IMR-90 (cell line): ENCODE data around the gene SNX32. TPM values are rescaled to one million over a fixed set of nuclear protein-coding genes. Genes with fewer than 3 reads are reported as not detected.

ENCODE experiments used
- ATAC-seq: fragments of 200-7000 bp; cut with Tn5 transposase; 2 replicates; pipeline ENCODE4 v1.9.1; 2020; ENCODE audit warnings: low read depth, mild to moderate bottlenecking, moderate library complexity
- BruUV-seq: library from RNA; stranded (reverse); fragments of 400-500 nt; replicated peaks from 2 replicates; lab custom pipeline; 2021; lab: Mats Ljungman, UMichigan
- CTCF ChIA-PET: fragments of 300-600 bp; formaldehyde crosslinking; extraction: SDS; loops from one replicate; lab custom pipeline; 2021; ENCODE audit warnings: antibody characterized with exemption; lab: Yijun Ruan, JAX
- POLR2A ChIA-PET: fragments of 300-600 bp; sonication (Branson Sonifier 250); formaldehyde crosslinking; loops from one replicate; lab custom pipeline; 2022; ENCODE audit warnings: antibody characterized with exemption; ENCODE audit not compliant: unreplicated experiment; lab: Charles Lee
- DNase-seq: peaks from one replicate; pipeline ENCODE4 v3.0.0; 2013
- H2AFZ ChIP-seq: replicated peaks from 2 replicates; pipeline ENCODE3; 2013; ENCODE audit warnings: low read length, mild to moderate bottlenecking; ENCODE audit not compliant: poor library complexity
- H2AK5ac ChIP-seq: 2 replicates; pipeline ENCODE4 v1.6.1; 2013; ENCODE audit warnings: low read depth, low read length, inconsistent platforms
- H2AK9ac ChIP-seq: replicated peaks from 2 replicates; pipeline ENCODE3; 2013; ENCODE audit warnings: mild to moderate bottlenecking, low read depth, low read length, moderate library complexity; ENCODE audit not compliant: poor library complexity
- H2BK120ac ChIP-seq: 2 replicates; pipeline ENCODE4 v1.6.1; 2013; ENCODE audit warnings: low read depth, low read length, inconsistent platforms
- H2BK15ac ChIP-seq: 3 replicates; pipeline ENCODE4 v1.6.1; 2013; ENCODE audit warnings: low read depth, low read length, inconsistent platforms
- H2BK20ac ChIP-seq: 2 replicates; pipeline ENCODE4 v1.6.1; 2013; ENCODE audit warnings: low read depth, mild to moderate bottlenecking, inconsistent platforms, low read length, moderate library complexity
- H2BK5ac ChIP-seq: 2 replicates; pipeline ENCODE4 v1.6.1; 2013; ENCODE audit warnings: mild to moderate bottlenecking, low read depth, low read length, inconsistent platforms; ENCODE audit not compliant: poor library complexity, severe bottlenecking
- H3K14ac ChIP-seq: replicated peaks from 2 replicates; pipeline ENCODE4 v1.6.1; 2013; ENCODE audit warnings: low read depth, low read length, inconsistent platforms
- H3K18ac ChIP-seq: 2 replicates; pipeline ENCODE4 v1.6.1; 2013; ENCODE audit warnings: low read depth, low read length, control low read depth
- H3K23ac ChIP-seq: 2 replicates; pipeline ENCODE4 v1.6.1; 2013; ENCODE audit warnings: low read depth, low read length, inconsistent platforms
- H3K27ac ChIP-seq: 2 replicates; pipeline ENCODE4 v1.5.1; 2013; ENCODE audit warnings: mild to moderate bottlenecking, control low read depth, low read length; ENCODE audit not compliant: insufficient read depth
- H3K27me3 ChIP-seq: 2 replicates; pipeline ENCODE4 v1.6.1; 2013; ENCODE audit warnings: low read length; ENCODE audit not compliant: control insufficient read depth, insufficient read depth
- H3K36me3 ChIP-seq: 2 replicates; pipeline ENCODE4 v1.6.1; 2013; ENCODE audit warnings: low read length, mixed read lengths; ENCODE audit not compliant: control insufficient read depth, insufficient read depth
- H3K4ac ChIP-seq: 2 replicates; pipeline ENCODE4 v1.6.1; 2013; ENCODE audit warnings: low read depth, low read length, inconsistent platforms
- H3K4me1 ChIP-seq: 2 replicates; pipeline ENCODE4 v1.6.1; 2013; ENCODE audit warnings: low read length, mixed read lengths; ENCODE audit not compliant: control insufficient read depth, insufficient read depth
- H3K4me2 ChIP-seq: 2 replicates; pipeline ENCODE4 v1.6.1; 2013; ENCODE audit warnings: low read depth, mild to moderate bottlenecking, control low read depth, low read length, moderate library complexity
- H3K4me3 ChIP-seq: 2 replicates; pipeline ENCODE4 v1.5.1; 2013; ENCODE audit warnings: low read depth, mild to moderate bottlenecking, control low read depth, low read length, moderate library complexity; ENCODE audit not compliant: insufficient read depth
- H3K56ac ChIP-seq: 2 replicates; pipeline ENCODE4 v1.6.1; 2013; ENCODE audit warnings: low read length, inconsistent platforms; ENCODE audit not compliant: insufficient read depth; ENCODE audit errors: extremely low read depth
- H3K79me1 ChIP-seq, 2 experiments: 2 replicates each; pipeline ENCODE4 v1.6.1; 2013; ENCODE audit warnings: low read length in 2 of 2, inconsistent platforms in 1 of 2, low read depth in 1 of 2
- H3K9ac ChIP-seq: 2 replicates; pipeline ENCODE4 v1.6.1; 2013; ENCODE audit warnings: low read depth, low read length, control low read depth
- H3K9me1 ChIP-seq: 2 replicates; pipeline ENCODE4 v1.6.1; 2013; ENCODE audit warnings: low read length, inconsistent platforms; ENCODE audit not compliant: insufficient read depth
- H3K9me3 ChIP-seq: 2 replicates; pipeline ENCODE4 v1.6.1; 2013; ENCODE audit warnings: low read length; ENCODE audit not compliant: control insufficient read depth, insufficient read depth
- H4K20me1 ChIP-seq: 2 replicates; pipeline ENCODE4 v1.6.1; 2013; ENCODE audit warnings: low read length, inconsistent platforms; ENCODE audit not compliant: insufficient read depth
- H4K5ac ChIP-seq: 2 replicates; pipeline ENCODE4 v1.6.1; 2013; ENCODE audit warnings: mild to moderate bottlenecking, low read depth, low read length, control low read depth
- H4K8ac ChIP-seq, 2 experiments: 2 replicates each; pipeline ENCODE4 v1.6.1; 2013; ENCODE audit warnings: low read depth in 2 of 2, low read length in 2 of 2, control low read depth in 1 of 2, inconsistent platforms in 1 of 2
- H4K91ac ChIP-seq: 2 replicates; pipeline ENCODE4 v1.6.1; 2013; ENCODE audit warnings: low read depth, low read length, inconsistent platforms; ENCODE audit not compliant: insufficient read depth
- BHLHE40 ChIP-seq: fragments of 150-350 bp; IDR thresholded peaks from 2 replicates; pipeline ENCODE4 v1.6.1; 2016; ENCODE audit warnings: mild to moderate bottlenecking, low read depth, low read length
- CEBPB ChIP-seq: IDR thresholded peaks from 2 replicates; pipeline ENCODE4 v1.6.1; 2012; ENCODE audit warnings: low read depth, low read length, improper control_type of control experiment
- CHD1 ChIP-seq: IDR thresholded peaks from 2 replicates; pipeline ENCODE4 v1.6.1; 2012; ENCODE audit warnings: low read depth, low read length, improper control_type of control experiment
- ELK1 ChIP-seq: fragments of 150-350 bp; IDR thresholded peaks from 2 replicates; pipeline ENCODE4 v1.6.1; 2016; ENCODE audit warnings: low read depth, mild to moderate bottlenecking, low read length, moderate library complexity, borderline replicate concordance
- FOS ChIP-seq: fragments of 150-350 bp; IDR thresholded peaks from 2 replicates; pipeline ENCODE4 v1.6.1; 2016; ENCODE audit warnings: low read depth, low read length
- MAFK ChIP-seq: IDR thresholded peaks from 2 replicates; pipeline ENCODE4 v1.6.1; 2012; ENCODE audit warnings: low read depth, low read length, improper control_type of control experiment
- MAZ ChIP-seq: IDR thresholded peaks from 2 replicates; pipeline ENCODE4 v1.6.1; 2012; ENCODE audit warnings: low read depth, mild to moderate bottlenecking, low read length, improper control_type of control experiment, moderate library complexity, borderline replicate concordance
- NFE2L2 ChIP-seq: fragments of 150-350 bp; IDR thresholded peaks from 2 replicates; pipeline ENCODE4 v1.6.1; 2016; ENCODE audit warnings: low read depth, mild to moderate bottlenecking, low read length
- POLR2A ChIP-seq: IDR thresholded peaks from 2 replicates; pipeline ENCODE4 v1.6.1; 2012; ENCODE audit warnings: mild to moderate bottlenecking, low read depth, low read length
- RAD21 ChIP-seq: IDR thresholded peaks from 2 replicates; pipeline ENCODE4 v1.6.1; 2012; ENCODE audit warnings: low read length, improper control_type of control experiment
- RFX5 ChIP-seq: IDR thresholded peaks from 2 replicates; pipeline ENCODE4 v1.8.0; 2012; ENCODE audit warnings: low read depth, mild to moderate bottlenecking, low read length, moderate library complexity
- SMC3 ChIP-seq: fragments of 150-350 bp; IDR thresholded peaks from 2 replicates; pipeline ENCODE4 v1.6.1; 2016; ENCODE audit warnings: low read depth, mild to moderate bottlenecking, antibody characterized with exemption, low read length, moderate library complexity
- USF2 ChIP-seq: fragments of 150-350 bp; IDR thresholded peaks from 2 replicates; pipeline ENCODE4 v1.6.1; 2017; ENCODE audit warnings: mild to moderate bottlenecking, antibody characterized with exemption, low read length, low read depth
- WGBS, 2 experiments: methylation state at CpG; one replicate each; pipeline versions ENCODE4 v1.1.5 to v1.1.7; 2013; ENCODE audit warnings: missing lambda C conversion rate in 2 of 2; ENCODE audit not compliant: insufficient read length in 1 of 2; ENCODE audit errors: extremely low coverage in 2 of 2; 5-methylcytosine and 5-hydroxymethylcytosine counted together
- dilution Hi-C: fragments of 300-500 bp; cut with HindIII; formaldehyde crosslinking; loops from one replicate; pipeline ENCODE4 v1.14.3; 2018; ENCODE audit warnings: low sequenced_read_pairs; ENCODE audit not compliant: unreplicated experiment
- in situ Hi-C: fragments of 300-500 bp; cut with MboI; formaldehyde crosslinking; loops from 3 replicates; pipeline ENCODE4 v1.14.3; 2019; ENCODE audit warnings: low sequenced_read_pairs, inconsistent platforms, mixed read lengths
- intact Hi-C: fragments of 100-400 bp; cut with micrococcal nuclease; formaldehyde crosslinking; loops from 2 replicates; pipeline ENCODE4 v1.10.0; 2022
- polyA plus RNA-seq, 3 experiments: library from polyadenylated mRNA; depleted of rRNA; stranded (reverse); fragments of >200 nt; gene quantifications; 2 replicates each; pipeline ENCODE4 v1.2.3, GENCODE V29; 2012; ENCODE audit warnings: low replicate concordance in 1 of 3
- total RNA-seq: library from RNA; depleted of rRNA; stranded (reverse); fragments of >200 nt; gene quantifications from 2 replicates; pipeline ENCODE4 v1.2.3, GENCODE V29; 2012

The SNX32 gene
- total and polyA plus RNA-seq, 2 of the 4 experiments (the other 2 are of a cell fraction): 0.36 to 0.79 TPM

- dilution Hi-C loops: no loop called here
- intact Hi-C loops: no loop called here
- Histone ChIP-seq H2AK9ac (no peak overlapping the region), H3K4ac (no peak overlapping the region), H3K9me3 (no peaks in the 10 kb centered on the region), H3K4me1 (peaks cover 7% of the 10 kb centered on the region), H3K4me3 (no peak overlapping the region), H2AK5ac (no peak overlapping the region), H4K91ac (no peak overlapping the region), H4K20me1 (peaks cover 46% of the 10 kb centered on the region), H3K79me1 (peaks cover 14 to 79% of the 10 kb centered on the region in 2 experiments), H3K9ac (no peak overlapping the region), H3K56ac (no peak overlapping the region), H3K27ac (no peak overlapping the region), H2BK20ac (no peak overlapping the region), H4K5ac (no peak overlapping the region), H3K14ac (no peak overlapping the region), H2BK5ac (no peak overlapping the region), H3K9me1 (peaks cover 9% of the 10 kb centered on the region; the same call in 1 of the 2 replicates), H3K18ac (no peak overlapping the region), H4K8ac (peak overlapping the region in 1 of 2 experiments; percentile 10; a peak in 1 of 4 replicates), H2BK15ac (no peak overlapping the region), H3K23ac (no peak overlapping the region), H2AFZ (no peak overlapping the region), H3K27me3 (no peaks in the 10 kb centered on the region), H3K36me3 (peaks cover 73% of the 10 kb centered on the region), H2BK120ac (no peak overlapping the region), H3K4me2 (no peak overlapping the region)
- POLR2A ChIA-PET: interaction anchor here (1.6 kb wide), 1 partner anchor 8 kb away, joined by 5 read pairs; no protein-coding TSS in a partner anchor
- no TSS peak for BruUV-seq
- no peak for TF ChIP-seq RFX5
- no peak for TF ChIP-seq ELK1
- TF ChIP-seq FOS: no peak
- no peak for TF ChIP-seq MAFK
- TF ChIP-seq BHLHE40: no peak
- TF ChIP-seq CEBPB: no peak
- TF ChIP-seq NFE2L2: no peak
- TF ChIP-seq USF2: no peak
- TF ChIP-seq POLR2A: no peak
- TF ChIP-seq MAZ: no peak
- TF ChIP-seq SMC3: no peak
- no peak for TF ChIP-seq RAD21
- TF ChIP-seq CHD1: no peak
- in situ Hi-C loops: no loop called here
- DNase-seq (no peak), ATAC-seq (no peak)
- CTCF ChIA-PET: no interaction called here
- 93% methylated on average over 5 of the region's 12 CpGs; no CpG with 5 or more reads in 1 of the 2 experiments for WGBS, 2 experiments
Observed at GRCh38 chr11:65863889-65864705, 30.3 kb downstream of the SNX32 start.
